Measurements from ENCODE around the gene EIF3J. TPM values are rescaled to one million over a fixed set of nuclear protein-coding genes. Genes with fewer than 3 reads are reported as not detected.

Gene EIF3J
- total and polyA plus RNA-seq, 7 experiments from 2014 or later = 19.3 to 83.4 (median 57.1) TPM

GRCh38 chr15:44573386-44573785, 36.4 kb downstream of the EIF3J start:
- intact Hi-C loops (cut with micrococcal nuclease) = no loop called here
- Mint-ChIP-seq H3K9me3 (no peaks in the 10 kb centered on the region), H3K4me1 (peaks cover 4 to 11% (median 9%) of the 10 kb centered on the region in 7 donors), H3K4me3 (no peak overlapping the region), H3K27me3 (no peaks in the 10 kb centered on the region), H3K36me3 (peaks cover 0 to 32% (median 8%) of the 10 kb centered on the region in 5 donors), H3K27ac (peak overlapping the region in 4 of 9 donors; percentile 14 to 62 (median 33))
- POLR2A ChIA-PET = no interaction called here
- no peak for ATAC-seq
- Histone ChIP-seq H3K27me3 (ENCODE audit: control insufficient read depth in 2 of 2, insufficient read depth in 2 of 2, low read length in 2 of 2) (no peaks in the 10 kb centered on the region), H3K4me3 (ENCODE audit: low read length) (no peak overlapping the region), H3K9me3 (ENCODE audit: control insufficient read depth in 2 of 3, low read length in 3 of 3) (no peaks in the 10 kb centered on the region), H3K4me1 (ENCODE audit: control insufficient read depth in 2 of 2, insufficient read depth in 2 of 2, low read length in 2 of 2) (peaks cover 0 to 2% of the 10 kb centered on the region in 2 donors), H3K36me3 (ENCODE audit: control insufficient read depth in 2 of 3, insufficient read depth in 3 of 3, low read length in 3 of 3) (peaks cover 0 to 51% (median 0%) of the 10 kb centered on the region in 3 experiments), H3K27ac (ENCODE audit: low read depth, low read length) (peak overlapping the region; percentile 29)
- CTCF ChIA-PET = interaction anchor here (1.3 kb wide), 1 partner anchor 208 kb away, joined by 4 read pairs; no protein-coding TSS in a partner anchor
- DNase-seq = no peak

GRCh38 chr15:44574734-44575133, 37.8 kb downstream of the EIF3J start:
- Histone ChIP-seq H3K36me3 (ENCODE audit: control insufficient read depth in 2 of 3, insufficient read depth in 3 of 3, low read length in 3 of 3) (peaks cover 0 to 40% (median 0%) of the 10 kb centered on the region in 3 experiments), H3K27ac (ENCODE audit: low read depth, low read length) (no peak overlapping the region), H3K4me1 (ENCODE audit: control insufficient read depth in 2 of 2, insufficient read depth in 2 of 2, low read length in 2 of 2) (peaks cover 9 to 10% of the 10 kb centered on the region in 2 donors), H3K27me3 (ENCODE audit: control insufficient read depth in 2 of 2, insufficient read depth in 2 of 2, low read length in 2 of 2) (no peaks in the 10 kb centered on the region), H3K9me3 (ENCODE audit: control insufficient read depth in 2 of 3, low read length in 3 of 3) (no peaks in the 10 kb centered on the region), H3K4me3 (ENCODE audit: low read length) (no peak overlapping the region)
- ATAC-seq = no peak
- H3K36me3 Mint-ChIP-seq = peaks cover 0 to 30% (median 8%) of the 10 kb centered on the region in 5 donors
- H3K27me3 Mint-ChIP-seq = no peaks in the 10 kb centered on the region
- DNase-seq = no peak
- peak overlapping the region; percentile 4 to 90 (median 69) for H3K27ac Mint-ChIP-seq
- H3K4me1 Mint-ChIP-seq = peaks cover 8 to 19% (median 11%) of the 10 kb centered on the region in 7 donors
- no peak overlapping the region for H3K4me3 Mint-ChIP-seq
- H3K9me3 Mint-ChIP-seq = no peaks in the 10 kb centered on the region
- intact Hi-C loops (cut with micrococcal nuclease) = loop anchor here (5.0 kb wide), 4 partner anchors 37 to 543 kb away; partner anchors contain the start of genes EIF3J (in 1 of the 2) and SORD (in 1 of the 2)
- CTCF ChIA-PET = interaction anchor here (1.0 to 2.1 kb wide), 2 partner anchors 9 to 162 kb away, joined by 3 to 7 read pairs; no protein-coding TSS in a partner anchor
- POLR2A ChIA-PET = interaction anchor here (0.6 to 0.8 kb wide), 3 partner anchors 14 to 179 kb away, joined by 3 read pairs; no protein-coding TSS in a partner anchor

GRCh38 chr15:44580105-44580504, 43.2 kb downstream of the EIF3J start:
- H3K27ac Mint-ChIP-seq = peak overlapping the region in 1 of 9 donors; percentile 54
- Histone ChIP-seq H3K4me3 (ENCODE audit: low read length) (no peak overlapping the region), H3K9me3 (ENCODE audit: control insufficient read depth in 2 of 3, low read length in 3 of 3) (no peaks in the 10 kb centered on the region), H3K36me3 (ENCODE audit: control insufficient read depth in 2 of 3, insufficient read depth in 3 of 3, low read length in 3 of 3) (peaks cover 0 to 27% (median 0%) of the 10 kb centered on the region in 3 experiments), H3K27ac (ENCODE audit: low read depth, low read length) (no peak overlapping the region), H3K4me1 (ENCODE audit: control insufficient read depth in 2 of 2, insufficient read depth in 2 of 2, low read length in 2 of 2) (peaks cover 9 to 10% of the 10 kb centered on the region in 2 donors), H3K27me3 (ENCODE audit: control insufficient read depth in 2 of 2, insufficient read depth in 2 of 2, low read length in 2 of 2) (no peaks in the 10 kb centered on the region)
- POLR2A ChIA-PET = interaction anchor here (1.0 to 3.0 kb wide), 2 partner anchors 133 to 206 kb away, joined by 3 to 10 read pairs; no protein-coding TSS in a partner anchor
- H3K9me3 Mint-ChIP-seq = no peaks in the 10 kb centered on the region
- H3K36me3 Mint-ChIP-seq = peaks cover 6 to 27% (median 11%) of the 10 kb centered on the region in 5 donors
- CTCF ChIA-PET = interaction anchor here (0.6 to 2.1 kb wide), 5 partner anchors 10 to 285 kb away, joined by 3 to 17 read pairs (median 4); no protein-coding TSS in a partner anchor
- no peak overlapping the region for H3K4me3 Mint-ChIP-seq
- intact Hi-C loops (cut with micrococcal nuclease) = no loop called here
- H3K27me3 Mint-ChIP-seq = no peaks in the 10 kb centered on the region
- DNase-seq (no peak), ATAC-seq (no peak)
- peaks cover 10 to 32% (median 27%) of the 10 kb centered on the region in 7 donors for H3K4me1 Mint-ChIP-seq

DNA sequence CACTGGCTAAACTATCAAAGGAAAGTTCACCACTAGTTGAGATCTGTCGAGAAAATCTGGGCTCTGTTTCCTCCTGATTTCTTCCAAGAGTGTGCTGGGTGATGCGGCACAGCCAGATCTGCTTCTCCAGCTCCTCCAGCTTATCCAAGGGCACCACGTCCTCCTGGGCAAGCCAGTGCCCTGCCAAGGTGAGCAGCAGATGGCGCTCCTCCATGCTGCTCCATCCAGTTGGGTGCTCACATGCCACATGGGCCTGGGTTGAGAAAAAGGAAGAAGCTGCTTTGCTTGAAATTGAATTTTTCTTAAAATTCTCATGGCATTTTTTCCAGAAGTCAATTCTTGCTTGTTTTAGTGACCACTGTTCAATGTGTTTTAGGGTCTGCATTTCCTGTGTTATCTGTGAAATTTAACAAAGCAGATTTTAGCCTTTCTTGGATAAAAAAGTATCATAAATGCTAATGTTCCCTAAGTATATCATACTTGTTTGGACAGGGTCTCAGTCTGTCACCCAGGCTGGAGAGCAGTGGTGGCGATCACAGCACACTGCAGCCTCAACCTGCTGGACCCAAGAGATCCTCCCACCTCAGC, 47.3 kb downstream of the EIF3J start:
- ChIA-PET CTCF (interaction anchor here (0.6 to 1.6 kb wide), 7 partner anchors 9 to 154 kb away, joined by 3 to 8 read pairs (median 4); partner anchors contain the start of gene TRIM69), POLR2A (interaction anchor here (0.6 to 4.9 kb wide), 3 partner anchors 142 to 154 kb away, joined by 3 to 19 read pairs (median 4); partner anchors contain the start of gene TRIM69)
- no peak overlapping the region for H3K27ac ChIP-seq (ENCODE audit: low read depth, low read length)
- DNase-seq = peak; percentile 21 to 56 (median 46)
- H3K9me3 ChIP-seq (ENCODE audit: control insufficient read depth in 2 of 3, low read length in 3 of 3) = no peaks in the 10 kb centered on the region
- Mint-ChIP-seq H3K9me3 (no peaks in the 10 kb centered on the region), H3K4me3 (no peak overlapping the region), H3K27me3 (no peaks in the 10 kb centered on the region), H3K27ac (peak overlapping the region in 4 of 9 donors; percentile 33 to 70 (median 61)), H3K4me1 (peaks cover 3 to 25% (median 18%) of the 10 kb centered on the region in 7 donors), H3K36me3 (peaks cover 13 to 51% (median 21%) of the 10 kb centered on the region in 5 donors)
- intact Hi-C loops (cut with micrococcal nuclease) = loop anchor here in 1 of 2 donors (2.0 kb wide), 1 partner anchor 155 kb away; no protein-coding TSS in a partner anchor
- no peak overlapping the region for H3K4me3 ChIP-seq (ENCODE audit: low read length)
- peaks cover 0 to 1% of the 10 kb centered on the region in 2 donors for H3K4me1 ChIP-seq (ENCODE audit: control insufficient read depth in 2 of 2, insufficient read depth in 2 of 2, low read length in 2 of 2)
- peak; percentile 89 for ATAC-seq
- H3K27me3 ChIP-seq (ENCODE audit: control insufficient read depth in 2 of 2, insufficient read depth in 2 of 2, low read length in 2 of 2) = no peaks in the 10 kb centered on the region
- H3K36me3 ChIP-seq (ENCODE audit: control insufficient read depth in 2 of 3, insufficient read depth in 3 of 3, low read length in 3 of 3) = peaks cover 0 to 57% (median 0%) of the 10 kb centered on the region in 3 experiments

GRCh38 chr15:44585633-44586032, 48.7 kb downstream of the EIF3J start:
- H3K27ac ChIP-seq (ENCODE audit: low read depth, low read length) = no peak overlapping the region
- no peaks in the 10 kb centered on the region for H3K27me3 ChIP-seq (ENCODE audit: control insufficient read depth in 2 of 2, insufficient read depth in 2 of 2, low read length in 2 of 2)
- Mint-ChIP-seq H3K27me3 (no peaks in the 10 kb centered on the region), H3K4me3 (no peak overlapping the region), H3K36me3 (peaks cover 13 to 58% (median 25%) of the 10 kb centered on the region in 5 donors), H3K27ac (peak overlapping the region in 1 of 9 donors; percentile 69), H3K4me1 (peaks cover 2 to 21% (median 18%) of the 10 kb centered on the region in 7 donors), H3K9me3 (no peaks in the 10 kb centered on the region)
- ATAC-seq (no peak), DNase-seq (no peak)
- POLR2A ChIA-PET = interaction anchor here (0.6 to 4.9 kb wide), 3 partner anchors 9 to 151 kb away, joined by 5 to 19 read pairs (median 12); partner anchors contain the start of genes B2M, PATL2 and TRIM69
- CTCF ChIA-PET = interaction anchor here (0.6 to 1.6 kb wide), 7 partner anchors 12 to 530 kb away, joined by 3 to 6 read pairs (median 5); partner anchors contain the start of gene B2M
- H3K4me3 ChIP-seq (ENCODE audit: low read length) = no peak overlapping the region
- no peaks in the 10 kb centered on the region for H3K4me1 ChIP-seq (ENCODE audit: control insufficient read depth in 2 of 2, insufficient read depth in 2 of 2, low read length in 2 of 2)
- H3K36me3 ChIP-seq (ENCODE audit: control insufficient read depth in 2 of 3, insufficient read depth in 3 of 3, low read length in 3 of 3) = peaks cover 5 to 69% (median 6%) of the 10 kb centered on the region in 3 experiments
- intact Hi-C loops (cut with micrococcal nuclease) = loop anchor here in 1 of 2 donors (2.0 kb wide), 1 partner anchor 153 kb away; no protein-coding TSS in a partner anchor
- no peaks in the 10 kb centered on the region for H3K9me3 ChIP-seq (ENCODE audit: control insufficient read depth in 2 of 3, low read length in 3 of 3)

DNA sequence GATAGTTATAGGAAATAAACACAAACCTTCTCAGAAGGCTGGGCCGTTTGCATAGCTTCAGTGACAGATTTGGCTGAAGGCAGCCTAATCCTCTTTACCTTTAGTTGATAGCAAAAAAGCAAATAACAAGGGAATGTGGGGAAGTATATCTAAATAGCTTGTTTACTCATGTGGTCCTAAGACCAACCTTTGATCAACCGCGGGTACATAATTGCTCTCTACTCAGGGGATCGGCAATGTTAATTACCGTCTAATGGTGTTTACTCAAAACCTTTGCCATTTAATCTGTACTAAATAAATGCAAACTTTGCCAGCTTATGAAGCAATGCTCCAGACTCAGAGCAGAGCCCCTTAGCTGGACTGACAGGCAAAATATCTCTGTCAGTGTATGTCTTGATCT, 51.6 kb downstream of the EIF3J start:
- ChIA-PET POLR2A (interaction anchor here (0.8 to 1.6 kb wide), 4 partner anchors 45 to 149 kb away, joined by 4 to 5 read pairs (median 4); partner anchors contain the start of genes B2M, PATL2 and TRIM69), CTCF (interaction anchor here (1.2 to 2.5 kb wide), 4 partner anchors 10 to 51 kb away, joined by 3 to 12 read pairs (median 3); partner anchors contain the start of gene EIF3J)
- no peak for ATAC-seq
- intact Hi-C loops (cut with micrococcal nuclease) = no loop called here
- H3K27ac Mint-ChIP-seq = peak overlapping the region in 3 of 9 donors; percentile 16 to 63 (median 33)
- DNase-seq = no peak
- no peak overlapping the region for H3K4me3 ChIP-seq (ENCODE audit: low read length)
- no peak overlapping the region for H3K27ac ChIP-seq (ENCODE audit: low read depth, low read length)
- H3K27me3 Mint-ChIP-seq = no peaks in the 10 kb centered on the region
- H3K4me3 Mint-ChIP-seq = no peak overlapping the region
- H3K36me3 Mint-ChIP-seq = peaks cover 10 to 51% (median 30%) of the 10 kb centered on the region in 5 donors
- no peaks in the 10 kb centered on the region for H3K9me3 Mint-ChIP-seq
- H3K4me1 ChIP-seq (ENCODE audit: control insufficient read depth in 2 of 2, insufficient read depth in 2 of 2, low read length in 2 of 2) = no peaks in the 10 kb centered on the region
- H3K36me3 ChIP-seq (ENCODE audit: control insufficient read depth in 2 of 3, insufficient read depth in 3 of 3, low read length in 3 of 3) = peaks cover 5 to 73% (median 11%) of the 10 kb centered on the region in 3 experiments
- H3K27me3 ChIP-seq (ENCODE audit: control insufficient read depth in 2 of 2, insufficient read depth in 2 of 2, low read length in 2 of 2) = no peaks in the 10 kb centered on the region
- H3K4me1 Mint-ChIP-seq = peaks cover 0 to 14% (median 5%) of the 10 kb centered on the region in 7 donors
- no peaks in the 10 kb centered on the region for H3K9me3 ChIP-seq (ENCODE audit: control insufficient read depth in 2 of 3, low read length in 3 of 3)

Measured in naive thymus-derived CD4-positive, alpha-beta T cell (primary cell).